IMR-90 (cell line): ENCODE results near the gene CHRNA7. TPM values are rescaled to one million over a fixed set of nuclear protein-coding genes. Genes with fewer than 3 reads are reported as not detected.

ENCODE experiments used
- ATAC-seq: fragments of 200-7000 bp; cut with Tn5 transposase; 2 replicates; pipeline ENCODE4 v1.9.1; 2020; ENCODE audit warnings: low read depth, mild to moderate bottlenecking, moderate library complexity
- BruUV-seq: library from RNA; stranded (reverse); fragments of 400-500 nt; replicated peaks from 2 replicates; lab custom pipeline; 2021; lab: Mats Ljungman, UMichigan
- CTCF ChIA-PET: fragments of 300-600 bp; formaldehyde crosslinking; extraction: SDS; loops from one replicate; lab custom pipeline; 2021; ENCODE audit warnings: antibody characterized with exemption; lab: Yijun Ruan, JAX
- POLR2A ChIA-PET: fragments of 300-600 bp; sonication (Branson Sonifier 250); formaldehyde crosslinking; loops from one replicate; lab custom pipeline; 2022; ENCODE audit warnings: antibody characterized with exemption; ENCODE audit not compliant: unreplicated experiment; lab: Charles Lee
- DNase-seq: peaks from one replicate; pipeline ENCODE4 v3.0.0; 2013
- H2AFZ ChIP-seq: replicated peaks from 2 replicates; pipeline ENCODE3; 2013; ENCODE audit warnings: low read length, mild to moderate bottlenecking; ENCODE audit not compliant: poor library complexity
- H2AK5ac ChIP-seq: 2 replicates; pipeline ENCODE4 v1.6.1; 2013; ENCODE audit warnings: low read depth, low read length, inconsistent platforms
- H2AK9ac ChIP-seq: replicated peaks from 2 replicates; pipeline ENCODE3; 2013; ENCODE audit warnings: mild to moderate bottlenecking, low read depth, low read length, moderate library complexity; ENCODE audit not compliant: poor library complexity
- H2BK120ac ChIP-seq: 2 replicates; pipeline ENCODE4 v1.6.1; 2013; ENCODE audit warnings: low read depth, low read length, inconsistent platforms
- H2BK15ac ChIP-seq: 3 replicates; pipeline ENCODE4 v1.6.1; 2013; ENCODE audit warnings: low read depth, low read length, inconsistent platforms
- H2BK20ac ChIP-seq: 2 replicates; pipeline ENCODE4 v1.6.1; 2013; ENCODE audit warnings: low read depth, mild to moderate bottlenecking, inconsistent platforms, low read length, moderate library complexity
- H2BK5ac ChIP-seq: 2 replicates; pipeline ENCODE4 v1.6.1; 2013; ENCODE audit warnings: mild to moderate bottlenecking, low read depth, low read length, inconsistent platforms; ENCODE audit not compliant: poor library complexity, severe bottlenecking
- H3K14ac ChIP-seq: replicated peaks from 2 replicates; pipeline ENCODE4 v1.6.1; 2013; ENCODE audit warnings: low read depth, low read length, inconsistent platforms
- H3K18ac ChIP-seq: 2 replicates; pipeline ENCODE4 v1.6.1; 2013; ENCODE audit warnings: low read depth, low read length, control low read depth
- H3K23ac ChIP-seq: 2 replicates; pipeline ENCODE4 v1.6.1; 2013; ENCODE audit warnings: low read depth, low read length, inconsistent platforms
- H3K27ac ChIP-seq: 2 replicates; pipeline ENCODE4 v1.5.1; 2013; ENCODE audit warnings: mild to moderate bottlenecking, control low read depth, low read length; ENCODE audit not compliant: insufficient read depth
- H3K27me3 ChIP-seq: 2 replicates; pipeline ENCODE4 v1.6.1; 2013; ENCODE audit warnings: low read length; ENCODE audit not compliant: control insufficient read depth, insufficient read depth
- H3K36me3 ChIP-seq: 2 replicates; pipeline ENCODE4 v1.6.1; 2013; ENCODE audit warnings: low read length, mixed read lengths; ENCODE audit not compliant: control insufficient read depth, insufficient read depth
- H3K4ac ChIP-seq: 2 replicates; pipeline ENCODE4 v1.6.1; 2013; ENCODE audit warnings: low read depth, low read length, inconsistent platforms
- H3K4me1 ChIP-seq: 2 replicates; pipeline ENCODE4 v1.6.1; 2013; ENCODE audit warnings: low read length, mixed read lengths; ENCODE audit not compliant: control insufficient read depth, insufficient read depth
- H3K4me2 ChIP-seq: 2 replicates; pipeline ENCODE4 v1.6.1; 2013; ENCODE audit warnings: low read depth, mild to moderate bottlenecking, control low read depth, low read length, moderate library complexity
- H3K4me3 ChIP-seq: 2 replicates; pipeline ENCODE4 v1.5.1; 2013; ENCODE audit warnings: low read depth, mild to moderate bottlenecking, control low read depth, low read length, moderate library complexity; ENCODE audit not compliant: insufficient read depth
- H3K56ac ChIP-seq: 2 replicates; pipeline ENCODE4 v1.6.1; 2013; ENCODE audit warnings: low read length, inconsistent platforms; ENCODE audit not compliant: insufficient read depth; ENCODE audit errors: extremely low read depth
- H3K79me1 ChIP-seq, 2 experiments: 2 replicates each; pipeline ENCODE4 v1.6.1; 2013; ENCODE audit warnings: low read length in 2 of 2, inconsistent platforms in 1 of 2, low read depth in 1 of 2
- H3K9ac ChIP-seq: 2 replicates; pipeline ENCODE4 v1.6.1; 2013; ENCODE audit warnings: low read depth, low read length, control low read depth
- H3K9me1 ChIP-seq: 2 replicates; pipeline ENCODE4 v1.6.1; 2013; ENCODE audit warnings: low read length, inconsistent platforms; ENCODE audit not compliant: insufficient read depth
- H3K9me3 ChIP-seq: 2 replicates; pipeline ENCODE4 v1.6.1; 2013; ENCODE audit warnings: low read length; ENCODE audit not compliant: control insufficient read depth, insufficient read depth
- H4K20me1 ChIP-seq: 2 replicates; pipeline ENCODE4 v1.6.1; 2013; ENCODE audit warnings: low read length, inconsistent platforms; ENCODE audit not compliant: insufficient read depth
- H4K5ac ChIP-seq: 2 replicates; pipeline ENCODE4 v1.6.1; 2013; ENCODE audit warnings: mild to moderate bottlenecking, low read depth, low read length, control low read depth
- H4K8ac ChIP-seq, 2 experiments: 2 replicates each; pipeline ENCODE4 v1.6.1; 2013; ENCODE audit warnings: low read depth in 2 of 2, low read length in 2 of 2, control low read depth in 1 of 2, inconsistent platforms in 1 of 2
- H4K91ac ChIP-seq: 2 replicates; pipeline ENCODE4 v1.6.1; 2013; ENCODE audit warnings: low read depth, low read length, inconsistent platforms; ENCODE audit not compliant: insufficient read depth
- BHLHE40 ChIP-seq: fragments of 150-350 bp; IDR thresholded peaks from 2 replicates; pipeline ENCODE4 v1.6.1; 2016; ENCODE audit warnings: mild to moderate bottlenecking, low read depth, low read length
- CEBPB ChIP-seq: IDR thresholded peaks from 2 replicates; pipeline ENCODE4 v1.6.1; 2012; ENCODE audit warnings: low read depth, low read length, improper control_type of control experiment
- CHD1 ChIP-seq: IDR thresholded peaks from 2 replicates; pipeline ENCODE4 v1.6.1; 2012; ENCODE audit warnings: low read depth, low read length, improper control_type of control experiment
- FOS ChIP-seq: fragments of 150-350 bp; IDR thresholded peaks from 2 replicates; pipeline ENCODE4 v1.6.1; 2016; ENCODE audit warnings: low read depth, low read length
- MAFK ChIP-seq: IDR thresholded peaks from 2 replicates; pipeline ENCODE4 v1.6.1; 2012; ENCODE audit warnings: low read depth, low read length, improper control_type of control experiment
- MXI1 ChIP-seq: IDR thresholded peaks from 2 replicates; pipeline ENCODE4 v1.6.1; 2012; ENCODE audit warnings: low read depth, mild to moderate bottlenecking, low read length, moderate library complexity, borderline replicate concordance
- NFE2L2 ChIP-seq: fragments of 150-350 bp; IDR thresholded peaks from 2 replicates; pipeline ENCODE4 v1.6.1; 2016; ENCODE audit warnings: low read depth, mild to moderate bottlenecking, low read length
- POLR2A ChIP-seq: IDR thresholded peaks from 2 replicates; pipeline ENCODE4 v1.6.1; 2012; ENCODE audit warnings: mild to moderate bottlenecking, low read depth, low read length
- RAD21 ChIP-seq: IDR thresholded peaks from 2 replicates; pipeline ENCODE4 v1.6.1; 2012; ENCODE audit warnings: low read length, improper control_type of control experiment
- RCOR1 ChIP-seq: IDR thresholded peaks from 2 replicates; pipeline ENCODE4 v1.6.1; 2012; ENCODE audit warnings: mild to moderate bottlenecking, low read length, improper control_type of control experiment; ENCODE audit not compliant: insufficient replicate concordance
- RFX5 ChIP-seq: IDR thresholded peaks from 2 replicates; pipeline ENCODE4 v1.8.0; 2012; ENCODE audit warnings: low read depth, mild to moderate bottlenecking, low read length, moderate library complexity
- SMC3 ChIP-seq: fragments of 150-350 bp; IDR thresholded peaks from 2 replicates; pipeline ENCODE4 v1.6.1; 2016; ENCODE audit warnings: low read depth, mild to moderate bottlenecking, antibody characterized with exemption, low read length, moderate library complexity
- WGBS, 2 experiments: methylation state at CpG; one replicate each; pipeline versions ENCODE4 v1.1.5 to v1.1.7; 2013; ENCODE audit warnings: missing lambda C conversion rate in 2 of 2; ENCODE audit not compliant: insufficient read length in 1 of 2; ENCODE audit errors: extremely low coverage in 2 of 2; 5-methylcytosine and 5-hydroxymethylcytosine counted together
- dilution Hi-C: fragments of 300-500 bp; cut with HindIII; formaldehyde crosslinking; loops from one replicate; pipeline ENCODE4 v1.14.3; 2018; ENCODE audit warnings: low sequenced_read_pairs; ENCODE audit not compliant: unreplicated experiment
- in situ Hi-C: fragments of 300-500 bp; cut with MboI; formaldehyde crosslinking; loops from 3 replicates; pipeline ENCODE4 v1.14.3; 2019; ENCODE audit warnings: low sequenced_read_pairs, inconsistent platforms, mixed read lengths
- intact Hi-C: fragments of 100-400 bp; cut with micrococcal nuclease; formaldehyde crosslinking; loops from 2 replicates; pipeline ENCODE4 v1.10.0; 2022
- polyA plus RNA-seq, 3 experiments: library from polyadenylated mRNA; depleted of rRNA; stranded (reverse); fragments of >200 nt; gene quantifications; 2 replicates each; pipeline ENCODE4 v1.2.3, GENCODE V29; 2012; ENCODE audit warnings: low replicate concordance in 1 of 3
- total RNA-seq: library from RNA; depleted of rRNA; stranded (reverse); fragments of >200 nt; gene quantifications from 2 replicates; pipeline ENCODE4 v1.2.3, GENCODE V29; 2012
- TF ChIP-seq, protein P1 (sequence below): fragments of 150-350 bp; IDR thresholded peaks from 2 replicates; pipeline ENCODE4 v1.6.1; 2017; ENCODE audit warnings: mild to moderate bottlenecking, antibody characterized with exemption, low read length, low read depth
- TF ChIP-seq, protein P2 (sequence below): conservative IDR thresholded peaks from 2 replicates; pipeline ENCODE4 v1.5.1; 2012; ENCODE audit warnings: mild to moderate bottlenecking, low read depth, low read length, improper control_type of control experiment
- TF ChIP-seq, protein P3 (sequence below): fragments of 150-350 bp; IDR thresholded peaks from 2 replicates; pipeline ENCODE4 v1.6.1; 2016; ENCODE audit warnings: low read depth, mild to moderate bottlenecking, low read length, moderate library complexity, borderline replicate concordance

The CHRNA7 gene
- total and polyA plus RNA-seq, 2 of the 4 experiments (the other 2 are of a cell fraction), result 0.10 TPM; not detected in 1

- ChIA-PET CTCF (no interaction called here), POLR2A (no interaction called here)
- Histone ChIP-seq H3K9ac (no peak overlapping the region), H3K14ac (no peak overlapping the region), H3K79me1 (no peaks in the 10 kb centered on the region), H3K36me3 (no peaks in the 10 kb centered on the region), H2BK120ac (no peak overlapping the region), H3K4me3 (no peak overlapping the region), H3K23ac (no peak overlapping the region), H3K4me1 (no peaks in the 10 kb centered on the region), H3K4ac (no peak overlapping the region), H3K27ac (no peak overlapping the region), H4K5ac (no peak overlapping the region), H2AK5ac (no peak overlapping the region), H2AK9ac (no peak overlapping the region), H3K9me1 (no peaks in the 10 kb centered on the region), H3K18ac (no peak overlapping the region), H4K91ac (no peak overlapping the region), H2AFZ (no peak overlapping the region), H4K20me1 (no peaks in the 10 kb centered on the region), H3K9me3 (no peaks in the 10 kb centered on the region), H2BK5ac (no peak overlapping the region), H4K8ac (no peak overlapping the region), H3K56ac (no peak overlapping the region), H2BK20ac (no peak overlapping the region), H3K4me2 (no peak overlapping the region), H3K27me3 (no peaks in the 10 kb centered on the region), H2BK15ac (no peak overlapping the region)
- ATAC-seq, result no peak
- intact Hi-C loops (no loop called here), in situ Hi-C loops (no loop called here), dilution Hi-C loops (no loop called here)
- BruUV-seq, result no TSS peak
- no CpG with 5 or more reads among the region's 10 CpGs for WGBS, 2 experiments
- DNase-seq, result no peak
- no peak for TF ChIP-seq RFX5
- no peak for TF ChIP-seq RCOR1
- no peak for TF ChIP-seq FOS
- TF ChIP-seq, protein P1, sequence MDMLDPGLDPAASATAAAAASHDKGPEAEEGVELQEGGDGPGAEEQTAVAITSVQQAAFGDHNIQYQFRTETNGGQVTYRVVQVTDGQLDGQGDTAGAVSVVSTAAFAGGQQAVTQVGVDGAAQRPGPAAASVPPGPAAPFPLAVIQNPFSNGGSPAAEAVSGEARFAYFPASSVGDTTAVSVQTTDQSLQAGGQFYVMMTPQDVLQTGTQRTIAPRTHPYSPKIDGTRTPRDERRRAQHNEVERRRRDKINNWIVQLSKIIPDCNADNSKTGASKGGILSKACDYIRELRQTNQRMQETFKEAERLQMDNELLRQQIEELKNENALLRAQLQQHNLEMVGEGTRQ, result no peak
- no peak for TF ChIP-seq BHLHE40
- no peak for TF ChIP-seq CHD1
- TF ChIP-seq, protein P2, sequence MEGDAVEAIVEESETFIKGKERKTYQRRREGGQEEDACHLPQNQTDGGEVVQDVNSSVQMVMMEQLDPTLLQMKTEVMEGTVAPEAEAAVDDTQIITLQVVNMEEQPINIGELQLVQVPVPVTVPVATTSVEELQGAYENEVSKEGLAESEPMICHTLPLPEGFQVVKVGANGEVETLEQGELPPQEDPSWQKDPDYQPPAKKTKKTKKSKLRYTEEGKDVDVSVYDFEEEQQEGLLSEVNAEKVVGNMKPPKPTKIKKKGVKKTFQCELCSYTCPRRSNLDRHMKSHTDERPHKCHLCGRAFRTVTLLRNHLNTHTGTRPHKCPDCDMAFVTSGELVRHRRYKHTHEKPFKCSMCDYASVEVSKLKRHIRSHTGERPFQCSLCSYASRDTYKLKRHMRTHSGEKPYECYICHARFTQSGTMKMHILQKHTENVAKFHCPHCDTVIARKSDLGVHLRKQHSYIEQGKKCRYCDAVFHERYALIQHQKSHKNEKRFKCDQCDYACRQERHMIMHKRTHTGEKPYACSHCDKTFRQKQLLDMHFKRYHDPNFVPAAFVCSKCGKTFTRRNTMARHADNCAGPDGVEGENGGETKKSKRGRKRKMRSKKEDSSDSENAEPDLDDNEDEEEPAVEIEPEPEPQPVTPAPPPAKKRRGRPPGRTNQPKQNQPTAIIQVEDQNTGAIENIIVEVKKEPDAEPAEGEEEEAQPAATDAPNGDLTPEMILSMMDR, result no peak
- no peak for TF ChIP-seq POLR2A
- TF ChIP-seq, protein P3, sequence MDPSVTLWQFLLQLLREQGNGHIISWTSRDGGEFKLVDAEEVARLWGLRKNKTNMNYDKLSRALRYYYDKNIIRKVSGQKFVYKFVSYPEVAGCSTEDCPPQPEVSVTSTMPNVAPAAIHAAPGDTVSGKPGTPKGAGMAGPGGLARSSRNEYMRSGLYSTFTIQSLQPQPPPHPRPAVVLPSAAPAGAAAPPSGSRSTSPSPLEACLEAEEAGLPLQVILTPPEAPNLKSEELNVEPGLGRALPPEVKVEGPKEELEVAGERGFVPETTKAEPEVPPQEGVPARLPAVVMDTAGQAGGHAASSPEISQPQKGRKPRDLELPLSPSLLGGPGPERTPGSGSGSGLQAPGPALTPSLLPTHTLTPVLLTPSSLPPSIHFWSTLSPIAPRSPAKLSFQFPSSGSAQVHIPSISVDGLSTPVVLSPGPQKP, result no peak
- no peak for TF ChIP-seq SMC3
- TF ChIP-seq MAFK, result no peak
- TF ChIP-seq NFE2L2, result no peak
- TF ChIP-seq RAD21, result no peak
- no peak for TF ChIP-seq CEBPB
- TF ChIP-seq MXI1, result no peak
Observed at GRCh38 chr15:32106401-32107381, 76.4 kb downstream of the CHRNA7 start.
